K562 (cell line): ENCODE data around the gene NUDCD3. TPM values are rescaled to one million over a fixed set of nuclear protein-coding genes. Genes with fewer than 3 reads are reported as not detected.

Experiments
- ATAC-seq: fragments of 200-7000 bp; cut with Tn5 transposase; 3 replicates; pipeline ENCODE4 v1.9.1; 2020; ENCODE audit warnings: moderate library complexity
- BruUV-seq: library from RNA; stranded (reverse); fragments of 400-500 nt; replicated peaks from 2 replicates; lab custom pipeline; 2021; lab: Mats Ljungman, UMichigan
- CTCF ChIA-PET: fragments of 300-600 bp; formaldehyde crosslinking; extraction: SDS; loops from one replicate; lab custom pipeline; 2021; ENCODE audit warnings: low intra/inter-chr PET ratio; lab: Yijun Ruan, JAX
- POLR2A ChIA-PET: fragments of 300-600, 350-650 bp; sonication (Branson Sonifier 250); formaldehyde crosslinking; extraction: SDS; loops from one replicate; lab custom pipeline; 2021; ENCODE audit warnings: antibody characterized with exemption, inconsistent platforms; lab: Yijun Ruan, JAX
- DNase-seq, 4 experiments: peaks; one replicate each; pipeline versions ENCODE4 v3.0.0 to v3.0.0-alpha.2; 2011 to 2018; ENCODE audit warnings: low spot score in 3 of 4, mixed read lengths in 3 of 4; ENCODE audit errors: extremely low read depth in 1 of 4
- FAIRE-seq: peaks from 2 replicates; lab custom pipeline; 2011; peaks lifted over from hg19 to GRCh38; lab: Jason Lieb, UNC
- H2AFZ ChIP-seq: 2 replicates; pipeline ENCODE4 v1.6.0; 2011; ENCODE audit warnings: low read depth, low read length, control low read depth, inconsistent platforms
- H3K27ac ChIP-seq: fragments of 200-600 bp; 3 replicates; pipeline ENCODE4 v1.8.0; 2011; ENCODE audit warnings: low read depth, mild to moderate bottlenecking, control low read depth, inconsistent platforms, low read length, moderate library complexity, mixed read lengths; ENCODE audit errors: extremely low read depth
- H3K27me3 ChIP-seq, 2 experiments: fragments of 300-600 bp in 1 of 2; 2 replicates in 1 of 2; 3 replicates in 1 of 2; pipeline versions ENCODE4 v1.6.0 to v1.8.0; 2011; ENCODE audit warnings: inconsistent platforms in 2 of 2, low read length in 2 of 2, mild to moderate bottlenecking in 1 of 2, mixed read lengths in 1 of 2, moderate library complexity in 1 of 2; ENCODE audit not compliant: control insufficient read depth in 2 of 2, insufficient read depth in 2 of 2
- H3K36me3 ChIP-seq: fragments of 300-600 bp; 3 replicates; pipeline ENCODE4 v1.8.0; 2011; ENCODE audit warnings: mild to moderate bottlenecking, low read length, inconsistent platforms; ENCODE audit not compliant: control insufficient read depth, insufficient read depth
- H3K4me1 ChIP-seq, 2 experiments: fragments of 200-600 bp in 1 of 2; replicated peaks in 1 of 2; 2 replicates in 1 of 2; 3 replicates in 1 of 2; pipeline versions ENCODE4 v1.5.1 to v1.8.0; 2011; ENCODE audit warnings: inconsistent platforms in 2 of 2, low read length in 2 of 2, mild to moderate bottlenecking in 1 of 2, mixed read lengths in 1 of 2, moderate library complexity in 1 of 2; ENCODE audit not compliant: control insufficient read depth in 2 of 2, insufficient read depth in 2 of 2
- H3K4me2 ChIP-seq: 2 replicates; pipeline ENCODE4 v1.6.1; 2011; ENCODE audit warnings: low read length, control low read depth, inconsistent platforms, mixed read lengths; ENCODE audit not compliant: insufficient read depth
- H3K4me3 ChIP-seq: fragments of 200-600 bp; sonication (generic), shearing (Covaris generic); 2 replicates; pipeline ENCODE4 v1.5.1; 2016; ENCODE audit warnings: control low read depth, inconsistent platforms
- H3K79me2 ChIP-seq: fragments of 200-600 bp; 3 replicates; pipeline ENCODE4 v1.8.0; 2011; ENCODE audit warnings: low read length, inconsistent platforms; ENCODE audit not compliant: control insufficient read depth, insufficient read depth
- H3K9ac ChIP-seq, 2 experiments: 2 replicates each; pipeline versions ENCODE4 v1.6.0 to v1.6.1; 2011; ENCODE audit warnings: low read depth in 2 of 2, low read length in 2 of 2, control low read depth in 1 of 2, inconsistent platforms in 1 of 2, mild to moderate bottlenecking in 1 of 2, mixed read lengths in 1 of 2; ENCODE audit not compliant: insufficient read depth in 1 of 2
- H3K9me1 ChIP-seq: one replicate; pipeline ENCODE4 v1.6.0; 2011; ENCODE audit warnings: inconsistent platforms, mild to moderate bottlenecking, low read length, moderate library complexity; ENCODE audit not compliant: control insufficient read depth, insufficient read depth
- H3K9me3 ChIP-seq: replicated peaks from 2 replicates; pipeline ENCODE4 v1.5.1; 2011; ENCODE audit warnings: low read depth, low read length, inconsistent platforms; ENCODE audit not compliant: control insufficient read depth, insufficient read depth
- H4K20me1 ChIP-seq: replicated peaks from 2 replicates; pipeline ENCODE4 v1.6.1; 2011; ENCODE audit warnings: low read length, inconsistent platforms, mixed read lengths; ENCODE audit not compliant: control insufficient read depth, insufficient read depth
- CHAMP1 ChIP-seq: fragments of 450-650 bp; IDR thresholded peaks from 2 replicates; pipeline ENCODE4 v1.6.1; 2016; ENCODE audit warnings: mild to moderate bottlenecking
- EP300 ChIP-seq: IDR thresholded peaks from 2 replicates; pipeline ENCODE4 v1.6.1; 2012; ENCODE audit warnings: low read length, improper control_type of control experiment
- ESRRB ChIP-seq: fragments of 250-450 bp; sonication (Bioruptor Pico); IDR thresholded peaks from 2 replicates; pipeline ENCODE4 v1.5.0; 2020; ENCODE audit warnings: mild to moderate bottlenecking, moderate library complexity, borderline replicate concordance
- MAFG ChIP-seq: fragments of 450-650 bp; conservative IDR thresholded peaks from 2 replicates; pipeline ENCODE4 v1.6.1; 2016; ENCODE audit warnings: missing genetic modification characterization, missing compliant biosample characterization
- NCOA4 ChIP-seq: fragments of 450-650 bp; IDR thresholded peaks from 2 replicates; pipeline ENCODE4 v1.6.1; 2018; ENCODE audit warnings: mild to moderate bottlenecking; ENCODE audit not compliant: partially characterized antibody
- NUFIP1 ChIP-seq: fragments of 450-650 bp; IDR thresholded peaks from 2 replicates; pipeline ENCODE4 v1.6.1; 2018; ENCODE audit not compliant: partially characterized antibody
- PHB ChIP-seq: fragments of 250-450 bp; sonication (Bioruptor Pico); IDR thresholded peaks from 2 replicates; pipeline ENCODE4 v1.5.0; 2021
- POU5F1 ChIP-seq: fragments of 150-350 bp; IDR thresholded peaks from 2 replicates; pipeline ENCODE4 v1.6.1; 2014; ENCODE audit warnings: borderline replicate concordance, low read length, low read depth, mild to moderate bottlenecking; ENCODE audit not compliant: partially characterized antibody
- RFX5 ChIP-seq: IDR thresholded peaks from 2 replicates; pipeline ENCODE4 v1.6.1; 2011; ENCODE audit warnings: low read depth, mild to moderate bottlenecking, improper control_type of control experiment, low read length
- RNF219 ChIP-seq: fragments of 250-450 bp; sonication (Bioruptor Pico); IDR thresholded peaks from 2 replicates; pipeline ENCODE4 v1.5.0; 2022; ENCODE audit warnings: mild to moderate bottlenecking
- SFPQ ChIP-seq: fragments of 200-400 bp; formaldehyde crosslinking; IDR thresholded peaks from 2 replicates; pipeline ENCODE4 v1.6.1; 2017; ENCODE audit warnings: mild to moderate bottlenecking, low read depth, low read length, moderate library complexity
- TCF7 ChIP-seq: sonication (generic); IDR thresholded peaks from 2 replicates; pipeline ENCODE4 v1.6.1; 2016; ENCODE audit warnings: antibody characterized with exemption, borderline replicate concordance
- ZBTB17 ChIP-seq: fragments of 450-650 bp; formaldehyde crosslinking; IDR thresholded peaks from 2 replicates; pipeline ENCODE4 v1.4.0; 2020; ENCODE audit warnings: mild to moderate bottlenecking
- ZC3H4 ChIP-seq: sonication (generic); formaldehyde crosslinking; IDR thresholded peaks from 2 replicates; pipeline ENCODE4 v1.9.0; 2021; ENCODE audit warnings: missing genetic modification reagents, borderline replicate concordance
- ZNF41 ChIP-seq: fragments of 250-450 bp; sonication (Bioruptor Pico); conservative IDR thresholded peaks from 2 replicates; pipeline ENCODE4 v1.4.0; 2020; ENCODE audit warnings: mild to moderate bottlenecking
- WGBS: fragments of 100-300 bp; shearing (Covaris generic); methylation state at CpG from one replicate; pipeline ENCODE4 v1.1.6; 2016; ENCODE audit warnings: low coverage, mixed read lengths; ENCODE audit not compliant: insufficient coverage; ENCODE audit errors: missing lambda C conversion rate; 5-methylcytosine and 5-hydroxymethylcytosine counted together
- in situ Hi-C: fragments of 300-500 bp; cut with MboI; formaldehyde crosslinking; loops from 4 replicates; pipeline ENCODE4 v1.15.0; 2018; ENCODE audit warnings: inconsistent platforms, mixed read lengths
- intact Hi-C: fragments of 100-400 bp; cut with micrococcal nuclease; formaldehyde crosslinking; loops from 2 replicates; pipeline ENCODE4 v1.14.2; 2022
- polyA plus RNA-seq, 8 experiments: library from polyadenylated mRNA; depleted of rRNA in 4 of 8; stranded (reverse) in 5 of 8; unstranded in 3 of 8; fragments of >200 nt; fragmentation: Nextera tagmentation in 2 of 8; fragmentation: Illumina TruSeq in 1 of 8; extraction: Ambion mirVana in 2 of 8; extraction: Trizol in 1 of 8; gene quantifications; 2 replicates each; pipeline versions ENCODE4 v1.2.1 to v1.2.3, GENCODE V29; 2011 to 2014; ENCODE audit warnings: inconsistent platforms in 1 of 8, missing spikeins in 1 of 8
- total RNA-seq, 7 experiments: library from RNA; depleted of rRNA in 6 of 7; stranded (reverse); fragments of >200 nt in 6 of 7; fragmentation: Illumina TruSeq in 2 of 7; extraction: Trizol in 2 of 7; gene quantifications; 2 replicates each; pipeline versions ENCODE4 v1.2.1 to v1.2.3, GENCODE V29; 2011 to 2021; ENCODE audit warnings: low replicate concordance in 1 of 7

The NUDCD3 gene
- total and polyA plus RNA-seq, 9 of the 15 experiments (the other 6 are each of a cell fraction or from before 2014, with no cell fraction given), result 24.8 to 64.2 (median 42.6) TPM

GRCh38 chr7:44348851-44349781, 141.3 kb downstream of the NUDCD3 start:
- Histone ChIP-seq H3K36me3 (no peaks in the 10 kb centered on the region), H3K4me1 (no peaks in the 10 kb centered on the region), H3K4me2 (no peak overlapping the region), H3K9me1 (no peaks in the 10 kb centered on the region), H3K27ac (no peak overlapping the region), H3K4me3 (no peak overlapping the region), H4K20me1 (no peaks in the 10 kb centered on the region), H3K9me3 (no peaks in the 10 kb centered on the region), H3K79me2 (no peaks in the 10 kb centered on the region), H3K9ac (no peak overlapping the region; a peak in 1 of 4 replicates), H3K27me3 (peaks cover 0 to 10% of the 10 kb centered on the region in 2 experiments; a peak in 1 of 5 replicates), H2AFZ (no peak overlapping the region)
- ChIA-PET CTCF (no interaction called here), POLR2A (interaction anchor here (0.7 to 1.4 kb wide), 4 partner anchors 9 to 13 kb away, joined by 3 to 5 read pairs (median 4); no protein-coding TSS in a partner anchor)
- ATAC-seq (peak; percentile 75), FAIRE-seq (no peak), DNase-seq (peak in 1 of 4 experiments; percentile 24)
- intact Hi-C loops (no loop called here), in situ Hi-C loops (no loop called here)
- WGBS, result under 1% methylated on average over 9 of the region's 9 CpGs
- BruUV-seq, result no TSS peak
- TF ChIP-seq SFPQ, result no peak
- no peak for TF ChIP-seq NCOA4
- no peak for TF ChIP-seq PHB (CRISPR knock-in tag)
- TF ChIP-seq MAFG, result peak; percentile 39; the same call in 1 of the 2 replicates
- TF ChIP-seq CHAMP1, result no peak
- no peak for TF ChIP-seq ZNF41 (CRISPR knock-in tag)
- TF ChIP-seq TCF7, result no peak
- TF ChIP-seq ESRRB (CRISPR knock-in tag), result no peak
- no peak for TF ChIP-seq ZBTB17 (CRISPR knock-in tag)
- TF ChIP-seq POU5F1, result no peak
- TF ChIP-seq ZC3H4 (CRISPR knock-in tag), result no peak
- peak; percentile 86 for TF ChIP-seq RFX5
- no peak for TF ChIP-seq RNF219 (CRISPR knock-in tag)
- TF ChIP-seq EP300, result no peak
- TF ChIP-seq NUFIP1, result no peak
